HepG2 (cell line): ENCODE data around the gene PRR23E. TPM values are rescaled to one million over a fixed set of nuclear protein-coding genes. Genes with fewer than 3 reads are reported as not detected.

Experiments used
- ATAC-seq: fragments of 200-7000 bp; cut with Tn5 transposase; 3 replicates; pipeline ENCODE4 v1.9.1; 2020; ENCODE audit warnings: mild to moderate bottlenecking, moderate library complexity
- BruUV-seq: library from RNA; stranded (reverse); fragments of 400-500 nt; replicated peaks from 2 replicates; lab custom pipeline; 2021; lab: Mats Ljungman, UMichigan
- CTCF ChIA-PET: fragments of 300-600 bp; formaldehyde crosslinking; extraction: SDS; loops from one replicate; lab custom pipeline; 2021; ENCODE audit warnings: low total read pairs, inconsistent platforms, low intra/inter-chr PET ratio; lab: Yijun Ruan, JAX
- POLR2A ChIA-PET: fragments of 350-600 bp; sonication (Branson Sonifier 250); formaldehyde crosslinking; loops from one replicate; lab custom pipeline; 2020; ENCODE audit warnings: antibody characterized with exemption, inconsistent platforms; lab: Yijun Ruan, JAX
- DNase-seq: peaks from one replicate; pipeline ENCODE4 v3.0.0-alpha.2; 2015; ENCODE audit warnings: low spot score
- FAIRE-seq: peaks from 3 replicates; lab custom pipeline; 2011; peaks lifted over from hg19 to GRCh38; lab: Jason Lieb, UNC
- H2AFZ ChIP-seq: one replicate; pipeline ENCODE4 v1.6.1; 2011; ENCODE audit warnings: low read length, inconsistent platforms
- H3K27ac ChIP-seq: fragments of 300-600 bp; 3 replicates; pipeline ENCODE4 v1.8.0; 2011; ENCODE audit warnings: mixed run types, mild to moderate bottlenecking, mixed read lengths, low read length, inconsistent platforms; ENCODE audit not compliant: insufficient read depth; ENCODE audit errors: extremely low read length
- H3K27me3 ChIP-seq, 2 experiments: fragments of 200-600 bp in 1 of 2; 2 replicates in 1 of 2; 3 replicates in 1 of 2; pipeline versions ENCODE4 v1.6.0 to v1.8.0; 2011; ENCODE audit warnings: low read length in 2 of 2, mild to moderate bottlenecking in 2 of 2, moderate library complexity in 2 of 2, inconsistent platforms in 1 of 2; ENCODE audit not compliant: insufficient read depth in 2 of 2, control insufficient read depth in 1 of 2
- H3K36me3 ChIP-seq, 2 experiments: fragments of 200-600 bp in 1 of 2; replicated peaks in 1 of 2; 2 replicates in 1 of 2; 3 replicates in 1 of 2; pipeline versions ENCODE4 v1.5.1 to v1.8.0; 2011; ENCODE audit warnings: low read length in 2 of 2, inconsistent platforms in 1 of 2; ENCODE audit not compliant: insufficient read depth in 2 of 2, control insufficient read depth in 1 of 2
- H3K4me1 ChIP-seq: 2 replicates; pipeline ENCODE4 v1.5.1; 2012; ENCODE audit warnings: low read length, inconsistent platforms; ENCODE audit not compliant: insufficient read depth
- H3K4me2 ChIP-seq: 2 replicates; pipeline ENCODE4 v1.6.0; 2011; ENCODE audit warnings: low read depth, low read length, inconsistent platforms
- H3K4me3 ChIP-seq, 3 experiments: fragments of 200-600 bp in 1 of 3; sonication (generic), shearing (Covaris generic) in 1 of 3; replicated peaks in 1 of 3; 2 replicates each; pipeline ENCODE4 v1.5.1; 2011 to 2016; ENCODE audit warnings: low read length in 3 of 3, inconsistent platforms in 2 of 3, low read depth in 2 of 3, mild to moderate bottlenecking in 2 of 3, control low read depth in 1 of 3, mixed read lengths in 1 of 3; ENCODE audit not compliant: insufficient read depth in 1 of 3
- H3K79me2 ChIP-seq: one replicate; pipeline ENCODE4 v1.6.1; 2011; ENCODE audit warnings: low read length, inconsistent platforms; ENCODE audit not compliant: insufficient read depth
- H3K9ac ChIP-seq: 2 replicates; pipeline ENCODE4 v1.6.0; 2011; ENCODE audit warnings: mild to moderate bottlenecking, low read depth, low read length, inconsistent platforms; ENCODE audit not compliant: insufficient read depth
- H3K9me3 ChIP-seq: 2 replicates; pipeline ENCODE4 v1.5.1; 2012; ENCODE audit warnings: mild to moderate bottlenecking, low read length
- H4K20me1 ChIP-seq: 2 replicates; pipeline ENCODE4 v1.6.0; 2011; ENCODE audit warnings: inconsistent platforms, mild to moderate bottlenecking, low read length, moderate library complexity; ENCODE audit not compliant: insufficient read depth
- AHR ChIP-seq: IDR thresholded peaks from 2 replicates; pipeline ENCODE4 v1.6.1; 2018; ENCODE audit warnings: missing genetic modification reagents, missing compliant biosample characterization
- ARNTL ChIP-seq: sonication (generic); formaldehyde crosslinking; IDR thresholded peaks from 2 replicates; pipeline ENCODE4 v1.4.0; 2020; ENCODE audit warnings: mild to moderate bottlenecking, missing genetic modification reagents
- ELF1 ChIP-seq: sonication (generic); formaldehyde crosslinking; IDR thresholded peaks from 2 replicates; pipeline ENCODE4 v1.4.0; 2020; ENCODE audit warnings: missing genetic modification reagents
- FIP1L1 ChIP-seq: fragments of 200-400 bp; formaldehyde crosslinking; IDR thresholded peaks from 2 replicates; pipeline ENCODE4 v1.6.1; 2018; ENCODE audit warnings: low read depth, mild to moderate bottlenecking, low read length, moderate library complexity, borderline replicate concordance; ENCODE audit not compliant: insufficient read depth
- HBP1 ChIP-seq: IDR thresholded peaks from 2 replicates; pipeline ENCODE4 v1.6.1; 2016; ENCODE audit warnings: low read depth, control low read depth
- KDM1A ChIP-seq: IDR thresholded peaks from 2 replicates; pipeline ENCODE4 v1.6.1; 2016; ENCODE audit warnings: missing compliant biosample characterization
- MIER2 ChIP-seq: IDR thresholded peaks from 2 replicates; pipeline ENCODE4 v1.6.1; 2016; ENCODE audit warnings: missing biosample characterization, missing genetic modification reagents
- NFAT5 ChIP-seq: sonication (generic); formaldehyde crosslinking; IDR thresholded peaks from 2 replicates; pipeline ENCODE4 v1.4.0; 2020; ENCODE audit warnings: missing genetic modification reagents
- NR2F1 ChIP-seq, 2 experiments: fragments of 450-650 bp in 1 of 2; formaldehyde crosslinking in 1 of 2; IDR thresholded peaks; 2 replicates each; pipeline versions ENCODE4 v1.5.0 to v1.6.1; 2016 to 2020; ENCODE audit warnings: mild to moderate bottlenecking in 1 of 2, missing compliant biosample characterization in 1 of 2, missing genetic modification reagents in 1 of 2, moderate library complexity in 1 of 2
- ZNF224 ChIP-seq: sonication (generic); formaldehyde crosslinking; IDR thresholded peaks from 2 replicates; pipeline ENCODE4 v1.5.0; 2020; ENCODE audit warnings: mild to moderate bottlenecking, missing genetic modification reagents
- ZNF275 ChIP-seq: sonication (generic); formaldehyde crosslinking; IDR thresholded peaks from 2 replicates; pipeline ENCODE4 v1.8.0; 2022; ENCODE audit warnings: missing genetic modification reagents, mild to moderate bottlenecking, inconsistent platforms, borderline replicate concordance
- ZNF703 ChIP-seq: sonication (generic); formaldehyde crosslinking; IDR thresholded peaks from 2 replicates; pipeline ENCODE4 v1.5.1; 2020; ENCODE audit warnings: missing genetic modification reagents, mild to moderate bottlenecking, moderate library complexity, borderline replicate concordance
- ZNF790 ChIP-seq: sonication (generic); formaldehyde crosslinking; IDR thresholded peaks from 2 replicates; pipeline ENCODE4 v1.8.0; 2022; ENCODE audit warnings: missing genetic modification reagents, mild to moderate bottlenecking, borderline replicate concordance
- WGBS: methylation state at CpG from one replicate; pipeline ENCODE4 v1.1.6; 2017; ENCODE audit warnings: low lambda C conversion rate; 5-methylcytosine and 5-hydroxymethylcytosine counted together
- in situ Hi-C: cut with HindIII; loops from 2 replicates; pipeline ENCODE4 v1.10.0; 2017; ENCODE audit warnings: low pct_unique_long_range_greater_than_20kb; ENCODE audit not compliant: extremely low pct_ligation_motif_present
- intact Hi-C: fragments of 100-400 bp; cut with micrococcal nuclease; formaldehyde crosslinking; loops from one replicate; pipeline ENCODE4 v1.10.0; 2022; ENCODE audit not compliant: unreplicated experiment
- polyA plus RNA-seq, 8 experiments: library from polyadenylated mRNA; depleted of rRNA in 3 of 8; stranded (reverse) in 7 of 8; unstranded in 1 of 8; fragments of >200 nt; fragmentation: Illumina TruSeq in 4 of 8; extraction: Trizol in 4 of 8; gene quantifications; 2 replicates each; pipeline versions ENCODE4 v1.2.1 to v1.2.3, GENCODE V29; 2011 to 2016; ENCODE audit warnings: low read depth in 4 of 8, missing spikeins in 1 of 8, mixed read lengths in 1 of 8; ENCODE audit not compliant: insufficient read depth in 1 of 8
- total RNA-seq, 5 experiments: library from RNA; depleted of rRNA; stranded (reverse); fragments of >200 nt; fragmentation: Illumina TruSeq; extraction: Trizol; gene quantifications; 2 replicates each; pipeline ENCODE4 v1.2.3, GENCODE V29; 2016; ENCODE audit warnings: low read depth in 1 of 5
- TF ChIP-seq, protein P1 (sequence below): sonication (generic); formaldehyde crosslinking; IDR thresholded peaks from 2 replicates; pipeline ENCODE4 v1.8.0; 2022; ENCODE audit warnings: mild to moderate bottlenecking, missing genetic modification reagents; ENCODE audit not compliant: insufficient replicate concordance

Gene PRR23E
- total and polyA plus RNA-seq, 2 of the 13 experiments (the other 11 are each of a cell fraction or from before 2014, with no cell fraction given): not detected

GRCh38 chr3:127218454-127218922 lies 25.6 kb downstream of the PRR23E start (continued):
- TF ChIP-seq NFAT5 (CRISPR knock-in tag) (no peak), ZNF790 (CRISPR knock-in tag) (no peak), NR2F1 (CRISPR knock-in tag; IDR thresholded peaks at IDR 0.05) (no peak)

DNA sequence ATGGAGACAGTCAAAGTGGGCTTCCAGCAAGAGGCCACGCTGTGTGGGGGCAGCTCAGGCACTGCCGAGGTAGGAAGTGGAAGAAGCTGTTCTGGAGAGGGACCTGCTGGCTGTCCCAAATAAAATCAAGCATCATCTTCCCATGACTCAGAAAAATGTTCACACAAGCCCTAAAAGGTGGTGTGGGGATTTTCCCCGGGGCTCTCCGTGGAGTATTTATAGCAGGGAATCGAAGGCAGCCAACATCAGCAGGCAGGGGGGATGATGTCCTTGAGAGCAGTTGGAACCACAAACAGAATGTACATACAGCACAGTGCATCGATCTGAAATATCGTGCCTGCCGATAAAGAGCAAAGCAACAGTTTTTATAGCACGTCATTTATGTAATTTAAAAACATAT lies 27.6 kb downstream of the PRR23E start:
- in situ Hi-C loops: no loop called here
- TF ChIP-seq, protein P1, sequence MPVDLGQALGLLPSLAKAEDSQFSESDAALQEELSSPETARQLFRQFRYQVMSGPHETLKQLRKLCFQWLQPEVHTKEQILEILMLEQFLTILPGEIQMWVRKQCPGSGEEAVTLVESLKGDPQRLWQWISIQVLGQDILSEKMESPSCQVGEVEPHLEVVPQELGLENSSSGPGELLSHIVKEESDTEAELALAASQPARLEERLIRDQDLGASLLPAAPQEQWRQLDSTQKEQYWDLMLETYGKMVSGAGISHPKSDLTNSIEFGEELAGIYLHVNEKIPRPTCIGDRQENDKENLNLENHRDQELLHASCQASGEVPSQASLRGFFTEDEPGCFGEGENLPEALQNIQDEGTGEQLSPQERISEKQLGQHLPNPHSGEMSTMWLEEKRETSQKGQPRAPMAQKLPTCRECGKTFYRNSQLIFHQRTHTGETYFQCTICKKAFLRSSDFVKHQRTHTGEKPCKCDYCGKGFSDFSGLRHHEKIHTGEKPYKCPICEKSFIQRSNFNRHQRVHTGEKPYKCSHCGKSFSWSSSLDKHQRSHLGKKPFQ (CRISPR knock-in tag): no peak
- no peak for TF ChIP-seq MIER2 (CRISPR knock-in tag)
- no peak for TF ChIP-seq ZNF275 (CRISPR knock-in tag)
- no peak for TF ChIP-seq ZNF703 (CRISPR knock-in tag)
- TF ChIP-seq ELF1 (CRISPR knock-in tag): no peak
- no peak for TF ChIP-seq KDM1A (CRISPR knock-in tag)
- no peak for TF ChIP-seq AHR (CRISPR knock-in tag)
- TF ChIP-seq ARNTL (CRISPR knock-in tag): no peak
- TF ChIP-seq HBP1 (CRISPR knock-in tag): no peak
- TF ChIP-seq ZNF224 (CRISPR knock-in tag): no peak
- TF ChIP-seq FIP1L1: no peak

More for the DNA sequence above, 27.6 kb downstream of the PRR23E start:
- no peaks in the 10 kb centered on the region for H3K9me3 ChIP-seq
- DNase-seq (no peak), FAIRE-seq (no peak), ATAC-seq (no peak)
- H3K4me1 ChIP-seq: no peaks in the 10 kb centered on the region
- H4K20me1 ChIP-seq: no peaks in the 10 kb centered on the region
- H2AFZ ChIP-seq: no peak overlapping the region
- no peak overlapping the region for H3K9ac ChIP-seq
- no TSS peak for BruUV-seq
- H3K27ac ChIP-seq: no peak overlapping the region
- ChIA-PET CTCF (no interaction called here), POLR2A (no interaction called here)
- H3K79me2 ChIP-seq: no peaks in the 10 kb centered on the region
- intact Hi-C loops: no loop called here
- no peaks in the 10 kb centered on the region for H3K36me3 ChIP-seq
- H3K4me2 ChIP-seq: no peak overlapping the region
- WGBS: 12% methylated on average over 9 of the region's 9 CpGs
- H3K27me3 ChIP-seq: peaks cover 2 to 50% of the 10 kb centered on the region in 2 experiments; a peak in 4 of 5 replicates
- no peak overlapping the region for H3K4me3 ChIP-seq
